Posterior cingulate gyrus (tissue), 11 donors: ENCODE measurements around the gene PHLPP2.

Experiments used
- DNase-seq, 10 donors: peaks; one replicate each; pipeline versions ENCODE4 v3.0.0 to v3.0.0-alpha.2; 2020 to 2021; ENCODE audit warnings: mixed read lengths in 3 of 10
- intact Hi-C: fragments of 100-400 bp; cut with DNase I; formaldehyde crosslinking; loops from one replicate; pipeline ENCODE4 v1.15.1; 2023

The PHLPP2 gene

GRCh38 chr16:71672803-71673581 lies 51.5 kb downstream of the PHLPP2 start:
- intact Hi-C loops: no loop called here
- no peak for DNase-seq

GRCh38 chr16:71672125-71672524 lies 52.4 kb downstream of the PHLPP2 start:
- intact Hi-C loops: no loop called here
- no peak for DNase-seq

GRCh38 chr16:71671165-71671564 lies 53.3 kb downstream of the PHLPP2 start:
- intact Hi-C loops: no loop called here
- no peak for DNase-seq

GRCh38 chr16:71670537-71670936 lies 54.0 kb downstream of the PHLPP2 start:
- no peak for DNase-seq
- intact Hi-C loops: no loop called here

GRCh38 chr16:71669926-71670536 lies 54.5 kb downstream of the PHLPP2 start:
- intact Hi-C loops: no loop called here
- DNase-seq: no peak

GRCh38 chr16:71666928-71667707 lies 57.4 kb downstream of the PHLPP2 start:
- DNase-seq: no peak
- intact Hi-C loops: no loop called here

GRCh38 chr16:71666264-71666663 lies 58.2 kb downstream of the PHLPP2 start:
- no peak for DNase-seq
- intact Hi-C loops: no loop called here

GRCh38 chr16:71659471-71659870 lies 65.0 kb downstream of the PHLPP2 start:
- intact Hi-C loops: no loop called here
- DNase-seq: no peak

- no peak for DNase-seq
- intact Hi-C loops: no loop called here
These were observed 65.7 kb downstream of the PHLPP2 start for GRCh38 chr16:71658771-71659170.

GRCh38 chr16:71649704-71650103 lies 74.8 kb downstream of the PHLPP2 start:
- intact Hi-C loops: no loop called here
- DNase-seq: no peak

- intact Hi-C loops: no loop called here
- no peak for DNase-seq
These were observed 75.6 kb downstream of the PHLPP2 start for GRCh38 chr16:71648921-71649320.

- intact Hi-C loops: no loop called here
These were observed 76.3 kb downstream of the PHLPP2 start for GRCh38 chr16:71648162-71648561.

GRCh38 chr16:71647391-71647790 lies 77.1 kb downstream of the PHLPP2 start:
- intact Hi-C loops: no loop called here
- DNase-seq: no peak

More at GRCh38 chr16:71648162-71648561, 76.3 kb downstream of the PHLPP2 start:
- no peak for DNase-seq

- intact Hi-C loops: no loop called here
- no peak for DNase-seq
These were observed 79.1 kb downstream of the PHLPP2 start for GRCh38 chr16:71645450-71645849.

GRCh38 chr16:71637398-71637797 lies 87.1 kb downstream of the PHLPP2 start:
- intact Hi-C loops: no loop called here
- DNase-seq: no peak

GRCh38 chr16:71635632-71636031 lies 88.9 kb downstream of the PHLPP2 start:
- intact Hi-C loops: no loop called here
- DNase-seq: no peak

GRCh38 chr16:71631776-71632175 lies 92.7 kb downstream of the PHLPP2 start:
- DNase-seq: no peak
- intact Hi-C loops: no loop called here

GRCh38 chr16:71630808-71631207 lies 93.7 kb downstream of the PHLPP2 start:
- intact Hi-C loops: no loop called here
- no peak for DNase-seq

GRCh38 chr16:71629278-71630016 lies 95.1 kb downstream of the PHLPP2 start:
- intact Hi-C loops: no loop called here
- no peak for DNase-seq

- no peak for DNase-seq
- intact Hi-C loops: no loop called here
These were observed 95.7 kb downstream of the PHLPP2 start for GRCh38 chr16:71628810-71629209.

GRCh38 chr16:71627731-71628181 lies 96.7 kb downstream of the PHLPP2 start:
- peak in 1 of 10 donors; percentile 11 for DNase-seq
- intact Hi-C loops: no loop called here
